ENCODE results near the gene OR9A2. TPM values are rescaled to one million over a fixed set of nuclear protein-coding genes. Genes with fewer than 3 reads are reported as not detected.
A peak's percentile ranks its signal among the peaks of the same experiment; 100 is the strongest.

OR9A2 gene, protein sequence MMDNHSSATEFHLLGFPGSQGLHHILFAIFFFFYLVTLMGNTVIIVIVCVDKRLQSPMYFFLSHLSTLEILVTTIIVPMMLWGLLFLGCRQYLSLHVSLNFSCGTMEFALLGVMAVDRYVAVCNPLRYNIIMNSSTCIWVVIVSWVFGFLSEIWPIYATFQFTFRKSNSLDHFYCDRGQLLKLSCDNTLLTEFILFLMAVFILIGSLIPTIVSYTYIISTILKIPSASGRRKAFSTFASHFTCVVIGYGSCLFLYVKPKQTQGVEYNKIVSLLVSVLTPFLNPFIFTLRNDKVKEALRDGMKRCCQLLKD
- total RNA-seq = not detected
- not detected for polyA plus RNA-seq

DNA sequence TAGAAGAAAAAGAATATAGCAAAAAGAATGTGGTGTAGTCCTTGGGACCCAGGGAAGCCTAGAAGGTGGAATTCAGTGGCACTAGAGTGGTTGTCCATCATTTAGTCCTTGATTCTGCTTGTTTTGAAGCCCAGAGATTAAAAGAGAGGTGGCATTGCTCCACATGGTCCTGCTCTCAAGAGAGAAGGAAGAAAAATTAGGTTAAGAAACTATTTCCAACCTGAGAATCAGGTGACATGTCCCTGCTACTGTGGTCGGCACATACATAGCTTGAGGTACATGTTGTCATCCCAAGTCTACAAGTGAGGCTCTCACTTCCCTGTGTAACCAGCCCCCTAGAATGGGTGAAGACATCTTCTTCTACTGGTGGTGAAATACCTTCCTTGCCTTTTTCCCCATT lies at the start of gene OR9A2:
OR9A2 (minus strand) TSS at position 101 of the 400 bp plus-strand sequence; CDS start at position 101, 0 bp downstream.
- Histone ChIP-seq H3K27me3 (ENCODE audit: control insufficient read depth, insufficient read depth, low read length) (peaks cover 7% of the 10 kb centered on the region), H3K4me3 (ENCODE audit: low read depth, low read length) (no peak within 1 kb of the TSS), H3K36me3 (ENCODE audit: control insufficient read depth, insufficient read depth, low read length) (no peaks in the 10 kb centered on the region), H3K4me1 (ENCODE audit: control insufficient read depth, insufficient read depth, low read length, poor library complexity, severe bottlenecking) (no peaks in the 10 kb centered on the region), H3K27ac (ENCODE audit: insufficient read depth, low read length, poor library complexity, severe bottlenecking) (no peak within 1 kb of the TSS), H3K9me3 (ENCODE audit: control insufficient read depth in 2 of 2, low read length in 2 of 2) (no peaks in the 10 kb centered on the region)
- Mint-ChIP-seq H3K36me3 (no peaks in the 10 kb centered on the region), H3K9me3 (peaks cover 0 to 2% (median 0%) of the 10 kb centered on the region in 7 donors), H3K27me3 (peaks cover 20% of the 10 kb centered on the region), H3K27ac (no peak within 1 kb of the TSS), H3K4me1 (peaks cover 0 to 3% (median 0%) of the 10 kb centered on the region in 4 donors), H3K4me3 (no peak within 1 kb of the TSS)
- DNase-seq = no peak
- ATAC-seq (ENCODE audit: low read depth in 2 of 2) = no peak

DNA sequence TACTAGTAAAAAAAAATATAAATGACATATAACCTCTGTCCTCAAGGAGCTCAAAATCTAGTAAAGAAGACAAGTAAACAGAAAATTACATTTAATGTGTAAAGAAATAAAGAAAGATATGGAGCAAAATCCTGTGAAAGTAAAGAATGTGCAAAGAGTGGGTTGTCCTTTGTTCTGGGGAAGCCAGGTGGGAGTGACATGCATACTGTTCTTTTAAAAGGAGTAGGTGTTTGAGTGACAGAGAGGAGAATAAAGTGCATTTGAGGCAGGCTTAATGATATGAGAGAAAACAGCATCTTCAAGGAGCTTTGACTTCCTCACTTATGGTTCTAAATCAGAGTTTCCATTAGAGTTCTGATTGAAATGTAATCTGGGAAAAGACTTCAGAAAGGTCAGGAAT lies 47.2 kb upstream of the OR9A2 start:
- Mint-ChIP-seq H3K27me3 (peaks cover 4% of the 10 kb centered on the region), H3K9me3 (peaks cover 0 to 10% (median 0%) of the 10 kb centered on the region in 7 donors), H3K36me3 (no peaks in the 10 kb centered on the region), H3K4me3 (no peak overlapping the region), H3K27ac (no peak overlapping the region), H3K4me1 (no peaks in the 10 kb centered on the region)
- Histone ChIP-seq H3K27ac (ENCODE audit: insufficient read depth, low read length, poor library complexity, severe bottlenecking) (no peak overlapping the region), H3K27me3 (ENCODE audit: control insufficient read depth, insufficient read depth, low read length) (peaks cover 5% of the 10 kb centered on the region), H3K9me3 (ENCODE audit: control insufficient read depth in 2 of 2, low read length in 2 of 2) (no peaks in the 10 kb centered on the region), H3K4me3 (ENCODE audit: low read depth, low read length) (no peak overlapping the region), H3K4me1 (ENCODE audit: control insufficient read depth, insufficient read depth, low read length, poor library complexity, severe bottlenecking) (no peaks in the 10 kb centered on the region), H3K36me3 (ENCODE audit: control insufficient read depth, insufficient read depth, low read length) (no peaks in the 10 kb centered on the region)
- ATAC-seq (ENCODE audit: low read depth in 2 of 2) (no peak), DNase-seq (no peak)

DNA sequence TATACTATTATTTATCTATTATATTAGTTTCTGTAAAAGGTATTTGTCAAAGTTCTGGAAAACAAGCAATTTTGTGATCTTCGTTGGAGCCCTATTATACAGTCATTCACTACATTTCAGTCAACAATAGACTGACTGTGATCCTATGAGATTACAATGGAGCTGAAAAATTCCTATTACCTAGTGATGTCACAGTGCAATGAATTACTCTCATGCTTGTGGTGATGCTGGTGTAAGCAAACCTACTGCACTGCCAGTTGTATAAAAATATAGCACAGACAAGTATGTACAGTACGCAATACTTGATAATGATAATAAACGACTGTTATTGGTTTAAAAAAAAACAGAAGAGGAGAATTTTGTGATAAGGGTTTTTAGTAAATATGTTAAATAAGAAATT lies 46.6 kb upstream of the OR9A2 start:
- DNase-seq = no peak
- no peaks in the 10 kb centered on the region for H3K4me1 ChIP-seq (ENCODE audit: control insufficient read depth, insufficient read depth, low read length, poor library complexity, severe bottlenecking)
- H3K27me3 Mint-ChIP-seq = peaks cover 4% of the 10 kb centered on the region
- no peaks in the 10 kb centered on the region for H3K9me3 ChIP-seq (ENCODE audit: control insufficient read depth in 2 of 2, low read length in 2 of 2)
- H3K27ac ChIP-seq (ENCODE audit: insufficient read depth, low read length, poor library complexity, severe bottlenecking) = no peak overlapping the region
- no peak overlapping the region for H3K4me3 ChIP-seq (ENCODE audit: low read depth, low read length)
- no peaks in the 10 kb centered on the region for H3K36me3 ChIP-seq (ENCODE audit: control insufficient read depth, insufficient read depth, low read length)
- H3K36me3 Mint-ChIP-seq = no peaks in the 10 kb centered on the region
- H3K4me1 Mint-ChIP-seq = no peaks in the 10 kb centered on the region
- H3K27ac Mint-ChIP-seq = no peak overlapping the region
- ATAC-seq (ENCODE audit: low read depth in 2 of 2) = no peak
- peaks cover 0 to 7% (median 0%) of the 10 kb centered on the region in 7 donors for H3K9me3 Mint-ChIP-seq
- H3K4me3 Mint-ChIP-seq = no peak overlapping the region
- peaks cover 5% of the 10 kb centered on the region for H3K27me3 ChIP-seq (ENCODE audit: control insufficient read depth, insufficient read depth, low read length)

DNA sequence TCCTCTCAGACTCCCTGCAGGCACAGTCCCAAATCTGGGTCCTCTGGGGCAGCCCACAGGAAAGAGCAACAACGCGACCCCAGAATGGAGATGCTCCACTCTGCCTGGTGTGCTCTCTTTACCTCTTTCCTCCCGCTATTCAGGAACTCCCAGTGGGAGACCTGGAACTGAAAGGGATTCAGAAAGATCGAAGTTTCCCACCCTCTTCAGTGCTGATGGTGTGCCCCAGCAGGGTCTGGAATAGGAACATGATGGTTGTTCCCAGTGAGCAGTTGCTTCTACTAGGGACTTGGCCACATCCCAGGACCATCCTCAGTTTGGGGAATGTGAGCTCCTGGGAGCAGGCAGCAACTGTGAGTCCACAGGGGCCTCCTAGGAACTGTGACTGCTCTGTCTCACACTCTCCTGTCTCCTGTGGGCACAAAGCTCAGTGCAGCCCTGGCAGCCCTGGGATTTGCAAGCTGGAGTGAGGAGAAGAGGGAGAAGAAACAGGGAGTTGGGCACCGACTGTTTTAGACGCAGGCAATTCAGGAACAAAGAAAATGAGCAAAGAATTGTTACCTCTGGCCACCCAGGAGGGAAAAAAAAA lies 43.1 kb upstream of the OR9A2 start:
- Mint-ChIP-seq H3K4me1 (no peaks in the 10 kb centered on the region), H3K9me3 (no peaks in the 10 kb centered on the region), H3K36me3 (no peaks in the 10 kb centered on the region), H3K4me3 (no peak overlapping the region), H3K27me3 (peaks cover 4% of the 10 kb centered on the region), H3K27ac (no peak overlapping the region)
- H3K36me3 ChIP-seq (ENCODE audit: control insufficient read depth, insufficient read depth, low read length) = no peaks in the 10 kb centered on the region
- no peak overlapping the region for H3K4me3 ChIP-seq (ENCODE audit: low read depth, low read length)
- no peaks in the 10 kb centered on the region for H3K9me3 ChIP-seq (ENCODE audit: control insufficient read depth in 2 of 2, low read length in 2 of 2)
- ATAC-seq (ENCODE audit: low read depth in 2 of 2) (no peak), DNase-seq (no peak)
- H3K27ac ChIP-seq (ENCODE audit: insufficient read depth, low read length, poor library complexity, severe bottlenecking) = no peak overlapping the region
- H3K4me1 ChIP-seq (ENCODE audit: control insufficient read depth, insufficient read depth, low read length, poor library complexity, severe bottlenecking) = no peaks in the 10 kb centered on the region
- no peaks in the 10 kb centered on the region for H3K27me3 ChIP-seq (ENCODE audit: control insufficient read depth, insufficient read depth, low read length)

DNA sequence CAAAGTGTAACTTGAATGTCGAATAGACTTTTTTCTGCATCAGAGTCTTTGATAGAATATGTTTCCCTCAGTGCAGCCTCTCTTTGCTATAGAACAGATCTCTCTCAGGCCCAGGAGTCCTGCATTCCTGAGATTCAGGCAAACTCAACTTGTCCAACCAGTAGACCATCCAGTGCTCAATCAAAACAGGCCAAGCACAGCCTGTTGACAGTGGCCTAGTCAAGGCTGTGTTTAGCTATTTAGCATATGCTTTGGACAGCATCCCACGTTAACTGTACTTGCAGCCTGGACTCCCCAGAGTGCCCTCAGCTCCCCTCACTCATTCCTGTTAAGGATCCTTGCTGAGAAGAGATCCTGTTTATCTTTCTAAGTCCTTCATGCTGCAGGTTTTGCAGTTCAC lies 41.5 kb upstream of the OR9A2 start:
- Histone ChIP-seq H3K4me3 (ENCODE audit: low read depth, low read length) (no peak overlapping the region), H3K27ac (ENCODE audit: insufficient read depth, low read length, poor library complexity, severe bottlenecking) (no peak overlapping the region), H3K9me3 (ENCODE audit: control insufficient read depth in 2 of 2, low read length in 2 of 2) (no peaks in the 10 kb centered on the region), H3K4me1 (ENCODE audit: control insufficient read depth, insufficient read depth, low read length, poor library complexity, severe bottlenecking) (no peaks in the 10 kb centered on the region), H3K27me3 (ENCODE audit: control insufficient read depth, insufficient read depth, low read length) (no peaks in the 10 kb centered on the region), H3K36me3 (ENCODE audit: control insufficient read depth, insufficient read depth, low read length) (no peaks in the 10 kb centered on the region)
- ATAC-seq (ENCODE audit: low read depth in 2 of 2) = no peak
- Mint-ChIP-seq H3K27ac (peak overlapping the region in 1 of 3 donors; percentile 16), H3K27me3 (peaks cover 4% of the 10 kb centered on the region), H3K9me3 (peaks cover 0 to 3% (median 0%) of the 10 kb centered on the region in 7 donors), H3K36me3 (no peaks in the 10 kb centered on the region), H3K4me3 (no peak overlapping the region), H3K4me1 (no peaks in the 10 kb centered on the region)
- DNase-seq = no peak

DNA sequence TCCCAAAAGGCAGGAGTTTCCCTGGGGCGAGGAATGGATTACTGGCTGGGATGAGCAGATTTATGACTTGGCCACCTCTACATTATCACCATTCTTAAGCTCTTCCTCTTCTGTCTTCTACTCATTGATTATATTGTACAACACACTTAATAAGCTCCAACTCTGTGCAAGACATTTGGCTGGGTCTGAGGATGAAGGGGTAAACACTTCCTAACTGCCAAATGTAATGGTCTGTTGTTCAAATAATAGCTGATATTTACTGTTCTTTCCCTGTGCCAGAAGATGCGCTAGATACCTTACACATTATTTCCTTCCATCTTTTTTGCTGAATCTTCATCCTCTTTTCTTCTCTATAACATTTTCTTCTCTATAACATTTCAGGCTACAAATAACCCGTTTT lies 36.8 kb upstream of the OR9A2 start:
- Mint-ChIP-seq H3K4me1 (no peaks in the 10 kb centered on the region), H3K36me3 (no peaks in the 10 kb centered on the region), H3K9me3 (peaks cover 0 to 5% (median 0%) of the 10 kb centered on the region in 7 donors), H3K27ac (no peak overlapping the region), H3K27me3 (no peaks in the 10 kb centered on the region), H3K4me3 (no peak overlapping the region)
- Histone ChIP-seq H3K36me3 (ENCODE audit: control insufficient read depth, insufficient read depth, low read length) (no peaks in the 10 kb centered on the region), H3K4me1 (ENCODE audit: control insufficient read depth, insufficient read depth, low read length, poor library complexity, severe bottlenecking) (no peaks in the 10 kb centered on the region), H3K4me3 (ENCODE audit: low read depth, low read length) (no peak overlapping the region), H3K9me3 (ENCODE audit: control insufficient read depth in 2 of 2, low read length in 2 of 2) (no peaks in the 10 kb centered on the region), H3K27ac (ENCODE audit: insufficient read depth, low read length, poor library complexity, severe bottlenecking) (no peak overlapping the region), H3K27me3 (ENCODE audit: control insufficient read depth, insufficient read depth, low read length) (no peaks in the 10 kb centered on the region)
- no peak for DNase-seq
- ATAC-seq (ENCODE audit: low read depth in 2 of 2) = no peak

DNA sequence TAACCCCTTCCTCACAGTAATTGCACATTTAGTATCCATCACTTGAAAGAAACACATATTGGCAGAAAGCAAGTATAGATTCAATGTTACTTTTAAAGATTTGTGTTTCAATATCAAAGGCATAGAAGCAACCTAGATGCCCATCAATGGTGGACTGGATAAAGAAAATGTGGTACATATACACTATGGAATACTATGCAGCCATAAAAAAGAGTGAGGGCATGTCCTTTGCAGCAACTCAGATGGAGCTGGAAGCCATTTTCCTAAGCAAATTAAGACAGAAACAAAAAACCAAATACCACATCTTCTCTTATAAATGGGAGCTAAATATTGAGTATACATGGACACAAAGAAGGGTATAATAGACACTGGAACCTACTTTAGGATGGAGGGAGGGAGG lies 28.8 kb upstream of the OR9A2 start:
- Histone ChIP-seq H3K4me1 (ENCODE audit: control insufficient read depth, insufficient read depth, low read length, poor library complexity, severe bottlenecking) (no peaks in the 10 kb centered on the region), H3K27ac (ENCODE audit: insufficient read depth, low read length, poor library complexity, severe bottlenecking) (no peak overlapping the region), H3K4me3 (ENCODE audit: low read depth, low read length) (no peak overlapping the region), H3K27me3 (ENCODE audit: control insufficient read depth, insufficient read depth, low read length) (no peaks in the 10 kb centered on the region), H3K9me3 (ENCODE audit: control insufficient read depth in 2 of 2, low read length in 2 of 2) (no peaks in the 10 kb centered on the region), H3K36me3 (ENCODE audit: control insufficient read depth, insufficient read depth, low read length) (no peaks in the 10 kb centered on the region)
- ATAC-seq (ENCODE audit: low read depth in 2 of 2) (no peak), DNase-seq (no peak)
- H3K4me1 Mint-ChIP-seq = no peaks in the 10 kb centered on the region
- no peak overlapping the region for H3K4me3 Mint-ChIP-seq
- no peaks in the 10 kb centered on the region for H3K36me3 Mint-ChIP-seq
- no peak overlapping the region for H3K27ac Mint-ChIP-seq
- H3K27me3 Mint-ChIP-seq = peaks cover 5% of the 10 kb centered on the region
- H3K9me3 Mint-ChIP-seq = peaks cover 0 to 2% (median 0%) of the 10 kb centered on the region in 7 donors

DNA sequence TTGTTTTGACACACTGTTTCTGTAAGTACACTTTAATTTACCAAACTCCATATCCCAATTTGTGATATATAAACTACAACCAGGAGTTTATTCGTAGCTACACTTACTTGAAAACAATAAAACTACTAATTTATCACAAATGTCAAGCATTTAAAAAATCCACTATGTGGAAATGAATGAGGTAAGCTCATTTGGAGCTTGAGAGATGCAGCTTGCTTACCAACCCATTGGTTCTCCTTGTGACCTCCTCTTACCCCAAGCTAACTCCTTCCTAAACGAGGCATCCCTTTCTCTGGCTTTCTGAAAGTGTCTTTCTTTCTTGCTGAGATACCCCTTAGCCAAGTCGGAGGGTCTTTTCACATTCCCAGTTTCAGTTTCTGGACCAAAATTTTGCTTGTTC lies 27.7 kb upstream of the OR9A2 start:
- H3K4me1 Mint-ChIP-seq = no peaks in the 10 kb centered on the region
- Histone ChIP-seq H3K9me3 (ENCODE audit: control insufficient read depth in 2 of 2, low read length in 2 of 2) (no peaks in the 10 kb centered on the region), H3K4me1 (ENCODE audit: control insufficient read depth, insufficient read depth, low read length, poor library complexity, severe bottlenecking) (no peaks in the 10 kb centered on the region), H3K27me3 (ENCODE audit: control insufficient read depth, insufficient read depth, low read length) (no peaks in the 10 kb centered on the region), H3K36me3 (ENCODE audit: control insufficient read depth, insufficient read depth, low read length) (no peaks in the 10 kb centered on the region), H3K4me3 (ENCODE audit: low read depth, low read length) (no peak overlapping the region), H3K27ac (ENCODE audit: insufficient read depth, low read length, poor library complexity, severe bottlenecking) (no peak overlapping the region)
- no peaks in the 10 kb centered on the region for H3K36me3 Mint-ChIP-seq
- no peak overlapping the region for H3K4me3 Mint-ChIP-seq
- ATAC-seq (ENCODE audit: low read depth in 2 of 2) (no peak), DNase-seq (no peak)
- H3K9me3 Mint-ChIP-seq = peaks cover 0 to 2% (median 0%) of the 10 kb centered on the region in 7 donors
- H3K27me3 Mint-ChIP-seq = peaks cover 5% of the 10 kb centered on the region
- no peak overlapping the region for H3K27ac Mint-ChIP-seq

Data from CD4-positive, CD25-positive, alpha-beta regulatory T cell (primary cell).